Esophagus muscularis mucosa (tissue), 3 donors: ENCODE data around the gene PHOSPHO2.

Experiments used
- EP300 ChIP-seq: sonication (generic); formaldehyde crosslinking; IDR thresholded peaks from one replicate; pipeline ENCODE4 v1.6.1; 2017; ENCODE audit warnings: antibody characterized with exemption
- POLR2A ChIP-seq: fragments of 450-650 bp; IDR thresholded peaks from one replicate; pipeline ENCODE4 v1.6.1; 2017; ENCODE audit warnings: antibody characterized with exemption, moderate library complexity, mild to moderate bottlenecking, low read depth
- POLR2AphosphoS5 ChIP-seq, 2 donors: sonication (generic); formaldehyde crosslinking; IDR thresholded peaks; one replicate each; pipeline ENCODE4 v1.6.1; 2017; ENCODE audit warnings: antibody characterized with exemption in 2 of 2

- TF ChIP-seq POLR2A (no peak), EP300 (no peak), POLR2AphosphoS5 (IDR thresholded peaks at IDR 0.05) (no peak)
Measured at GRCh38 chr2:169711751-169712509, 17.7 kb downstream of the PHOSPHO2 start.
